NK-92 (cell line): ENCODE measurements around the gene NAE1.
"Not testable (repeated sequence)": the region's sequence is repeated elsewhere in the genome, so short reads cannot be mapped to it uniquely, and the experiment has no call there.

Experiments used
- DNase-seq: peaks from one replicate; lab custom pipeline; 2025; ENCODE audit not compliant: unreplicated experiment; lab: John Stamatoyannopoulos, UW

The NAE1 gene

DNA sequence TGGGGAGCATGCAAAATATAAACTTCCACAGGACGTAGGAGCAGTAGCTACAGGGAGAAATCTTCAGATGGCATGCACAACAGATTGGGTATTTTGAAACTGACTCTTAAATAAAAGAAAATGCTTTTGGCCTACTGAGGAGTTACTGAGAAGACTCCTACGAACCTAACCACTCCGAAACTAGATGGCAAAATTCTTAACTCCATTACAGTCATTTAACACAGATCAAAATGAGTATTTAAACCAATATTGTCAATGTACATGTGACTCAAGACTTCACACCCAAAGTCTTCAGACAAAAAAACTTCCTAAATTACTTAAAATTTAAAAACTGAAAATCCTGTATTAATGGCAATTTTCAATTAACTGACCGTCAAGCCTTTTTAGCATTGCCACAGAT is 21.0 kb downstream of the NAE1 start:
- no peak for DNase-seq

DNA sequence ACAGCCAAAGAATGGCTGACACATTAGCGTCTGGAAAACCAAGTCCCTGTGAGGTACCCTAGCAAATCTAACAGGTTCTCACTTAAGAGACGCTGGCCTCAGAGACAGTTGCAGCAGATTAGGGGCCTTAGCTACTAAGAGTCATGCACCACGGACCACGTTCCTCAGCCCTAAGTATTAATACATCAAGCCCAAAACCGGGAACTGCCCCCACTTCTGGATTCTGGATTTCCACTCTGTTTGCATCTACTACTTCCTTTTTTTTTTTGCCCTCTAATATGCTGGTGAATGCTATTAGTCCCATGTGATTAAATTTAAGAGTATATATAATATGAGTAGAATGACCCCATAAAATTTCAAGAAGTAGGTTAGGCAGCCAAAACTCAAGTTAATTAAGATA is 28.6 kb downstream of the NAE1 start:
- no peak for DNase-seq

DNA sequence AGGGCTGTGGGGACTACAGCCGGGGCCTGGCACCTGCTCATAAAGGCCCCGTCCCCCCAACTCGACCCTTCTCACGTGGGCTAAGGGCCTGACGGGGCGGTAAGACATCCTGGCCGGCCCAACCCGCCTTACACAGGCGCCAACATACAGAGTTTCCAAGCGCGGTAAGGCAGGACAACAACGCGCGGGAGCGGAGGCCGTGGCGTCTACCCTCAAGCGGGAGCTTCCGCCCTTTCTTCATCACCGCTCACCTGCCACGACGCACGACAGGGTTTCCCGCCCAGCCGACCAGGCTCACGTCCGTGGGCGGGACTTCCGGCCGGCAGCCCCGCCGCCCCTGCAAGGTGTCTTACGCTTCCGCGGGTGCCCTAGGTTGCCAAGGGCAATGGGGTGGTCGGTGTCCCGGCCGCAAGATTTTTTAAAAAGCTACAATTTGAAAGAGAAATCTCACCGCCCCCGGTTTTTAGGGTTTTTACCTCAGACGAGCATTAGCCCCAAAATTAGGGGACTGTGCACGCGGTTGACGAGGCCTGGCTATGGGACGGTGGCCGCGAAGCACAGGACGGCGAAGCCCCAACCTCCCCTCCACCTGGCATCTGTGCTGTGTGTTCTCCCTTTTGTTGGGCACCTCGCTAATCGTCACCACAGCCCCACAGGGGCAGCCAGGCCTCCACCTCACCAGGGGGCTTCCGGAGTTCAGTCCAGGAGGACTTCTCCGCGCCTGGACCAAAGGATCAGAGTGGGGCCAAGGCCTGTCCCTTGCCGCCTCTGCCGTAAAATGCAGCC is 29.3 kb downstream of the NAE1 start, which contains the start of gene TERB1:
Gene TERB1, minus strand, starts transcription at position 265 of the 786 bp plus-strand sequence. CDS start 4,786 bp downstream, outside the sequence.
- DNase-seq = no peak

DNA sequence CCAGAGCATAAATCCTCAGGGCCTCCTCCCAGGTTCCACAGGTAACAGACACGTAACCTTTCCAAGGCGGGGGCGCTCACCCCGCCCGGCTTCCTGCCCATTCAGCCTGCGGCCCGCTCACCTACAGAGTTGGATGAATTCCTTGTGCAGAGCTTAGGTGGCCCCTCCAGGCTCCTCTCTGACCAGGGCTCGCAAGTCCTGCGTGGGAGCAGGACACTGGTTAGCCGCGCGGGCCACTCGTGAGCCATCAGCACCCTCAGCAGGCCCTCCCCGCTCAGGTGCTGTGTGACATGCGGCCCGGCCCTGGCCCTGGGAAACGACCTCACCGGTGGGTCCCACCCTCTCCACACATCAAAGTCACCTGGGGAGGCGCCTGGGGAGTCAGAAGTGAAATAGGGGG is 29.9 kb downstream of the NAE1 start:
- DNase-seq = no peak

DNA sequence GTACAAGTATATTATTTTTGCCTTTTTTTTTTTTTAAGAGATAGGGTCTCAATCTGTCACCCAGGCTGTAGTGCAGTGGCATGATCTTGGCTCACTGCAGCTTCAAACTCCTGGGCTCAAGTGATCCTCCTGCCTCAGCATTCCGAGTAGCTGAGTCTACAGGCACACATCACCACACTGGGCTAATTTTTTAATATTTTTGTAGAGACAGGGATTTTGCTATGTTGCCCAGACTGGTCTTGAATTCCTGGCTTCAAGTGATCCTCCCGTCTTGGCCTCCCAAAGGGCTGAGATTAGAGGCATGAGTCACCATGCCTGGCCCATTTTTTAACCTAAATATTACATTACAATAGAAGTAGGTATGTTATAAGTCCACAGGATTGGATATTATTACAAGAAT is 32.6 kb downstream of the NAE1 start:
- no peak for DNase-seq

DNA sequence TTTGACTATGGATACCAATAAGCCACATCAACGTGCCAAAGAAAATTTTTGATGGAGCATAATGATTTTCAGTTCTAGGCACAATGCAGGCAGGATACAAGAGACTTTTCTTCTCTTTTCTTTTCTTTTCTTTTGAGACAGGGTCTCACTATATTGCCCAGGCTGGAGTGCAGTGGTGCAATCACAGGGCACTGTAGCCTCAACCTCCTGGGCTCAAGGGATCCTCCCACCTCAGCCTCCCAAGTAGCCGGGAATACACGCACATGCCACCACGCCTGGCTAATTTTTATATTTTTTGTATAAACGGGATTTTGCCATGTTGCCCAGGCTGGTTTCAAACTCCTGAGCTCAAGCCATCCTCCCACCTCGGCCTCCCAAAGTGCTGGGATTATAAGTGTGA is 36.8 kb downstream of the NAE1 start:
- DNase-seq = not testable (repeated sequence)

DNA sequence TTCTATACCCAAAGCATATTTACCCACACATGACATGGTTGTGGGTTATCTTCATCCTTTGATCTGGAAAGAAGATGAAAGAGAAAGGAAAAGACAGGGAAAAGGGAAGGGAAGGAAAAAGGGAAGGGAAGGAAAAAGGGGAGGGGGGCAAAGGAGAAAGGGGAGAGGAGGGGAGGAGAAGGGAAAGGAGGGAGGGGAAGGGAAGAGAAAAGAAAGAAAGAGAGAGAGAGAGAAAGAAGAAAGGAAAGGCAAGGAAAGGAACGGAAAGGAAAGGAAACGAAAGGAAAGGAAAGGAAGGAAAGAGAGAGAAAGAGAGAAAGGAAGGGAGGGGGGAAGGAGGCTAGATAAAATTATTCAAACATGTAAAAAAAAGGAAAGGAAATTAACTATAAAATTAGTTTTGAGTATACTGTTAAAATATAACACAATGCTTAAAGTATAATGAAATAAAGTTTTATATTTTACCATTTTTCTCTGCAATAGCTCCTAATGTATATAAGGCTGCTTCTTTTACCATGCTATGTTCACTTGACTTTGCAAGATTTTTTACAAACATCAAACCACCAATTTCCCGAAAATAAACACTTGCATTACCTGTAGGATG is 40.5 kb downstream of the NAE1 start:
- DNase-seq = no peak

DNA sequence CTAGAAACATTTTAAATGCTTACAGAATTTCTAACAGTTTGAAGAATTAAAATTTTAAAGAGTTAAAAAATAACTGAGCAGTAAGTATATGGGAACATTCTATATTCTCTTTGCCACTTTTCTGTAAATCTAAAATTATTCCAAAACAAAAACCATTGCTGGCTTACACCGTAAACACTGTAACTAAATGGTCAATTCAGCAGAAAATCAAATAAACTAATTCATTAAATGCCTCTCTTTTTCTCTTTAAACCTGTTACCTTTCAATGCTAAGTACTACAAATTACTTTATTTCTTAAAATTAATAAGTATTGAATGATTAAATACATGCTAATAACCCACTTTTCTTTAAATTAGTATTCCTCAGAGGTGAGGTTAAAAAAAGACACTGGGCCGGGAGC is 43.3 kb downstream of the NAE1 start:
- DNase-seq = no peak

DNA sequence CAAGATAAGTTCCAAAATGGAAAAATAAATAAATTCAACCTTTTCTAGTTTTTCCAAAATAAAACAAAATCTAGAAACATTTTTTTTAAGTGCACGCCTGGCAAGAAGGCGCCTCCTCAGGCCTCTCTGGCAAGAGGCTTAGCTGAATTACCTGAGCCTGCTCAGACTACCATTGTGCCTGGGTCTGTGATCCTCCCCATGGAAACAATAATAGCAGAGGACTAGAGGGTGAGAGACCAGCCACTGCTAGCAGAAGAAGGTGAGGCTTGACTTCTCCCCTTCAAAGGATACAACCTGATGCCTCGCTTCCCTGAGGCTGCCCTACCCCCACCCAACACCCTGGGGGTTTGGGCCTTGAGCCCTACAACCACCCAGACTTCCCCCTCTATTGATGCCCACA is 44.2 kb downstream of the NAE1 start:
- DNase-seq = no peak

DNA sequence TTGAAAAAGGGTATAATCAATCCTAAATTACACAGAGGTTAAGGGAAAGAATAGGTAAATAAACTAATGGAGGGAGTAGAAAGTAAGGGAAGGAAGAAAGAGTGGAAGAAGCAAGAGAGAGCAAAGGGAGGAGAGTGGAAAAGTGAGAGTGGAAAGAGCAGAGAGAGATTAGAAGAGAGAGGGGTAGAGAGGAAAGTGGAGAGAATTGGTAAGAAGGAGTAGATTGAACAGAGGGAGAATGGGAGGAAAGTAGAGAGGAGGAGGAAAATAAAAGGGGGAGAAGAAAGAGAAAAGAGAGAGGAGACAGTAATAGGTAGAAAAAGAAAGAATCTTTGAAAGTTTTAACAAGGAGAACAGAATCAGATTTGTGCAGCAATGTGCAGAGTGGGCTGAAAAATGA is 54.3 kb downstream of the NAE1 start:
- no peak for DNase-seq

DNA sequence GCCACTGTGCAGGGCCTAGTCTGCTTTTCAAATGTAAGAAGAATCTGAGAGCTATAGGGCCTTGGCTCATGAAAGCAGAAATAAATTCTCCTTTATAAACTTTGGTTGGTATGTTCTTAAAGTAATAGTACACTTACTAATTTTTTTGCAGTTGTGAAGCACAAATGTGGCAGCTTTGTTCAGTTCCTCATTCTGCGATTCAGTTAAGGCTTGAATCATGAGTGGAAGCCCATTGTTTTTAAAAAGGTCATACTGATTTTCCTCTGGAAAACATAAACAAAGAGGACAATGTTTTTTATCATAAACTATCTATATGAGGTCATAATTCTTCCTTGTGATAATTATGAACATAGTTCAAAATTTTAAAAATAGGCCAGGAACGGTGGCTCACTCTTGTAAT is 55.8 kb downstream of the NAE1 start:
- DNase-seq = no peak

DNA sequence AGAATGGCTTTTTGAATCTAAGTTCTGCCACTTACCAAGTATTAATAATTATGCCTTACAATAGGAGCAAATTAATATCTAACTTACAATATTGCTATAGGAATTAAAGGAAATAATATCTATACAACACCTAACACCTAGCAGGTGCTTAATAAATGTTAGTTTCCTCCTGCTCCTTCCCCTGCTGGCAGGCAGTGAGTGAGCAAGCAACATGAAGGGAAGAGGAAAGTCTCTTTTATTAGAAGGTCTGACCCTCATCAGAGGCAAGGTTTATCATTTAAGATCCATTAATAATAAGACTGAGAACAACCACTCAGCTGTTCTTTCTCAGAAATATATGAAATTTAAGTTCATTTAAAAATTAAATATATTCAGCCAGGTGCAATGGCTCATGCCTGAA is 72.7 kb downstream of the NAE1 start:
- DNase-seq = no peak

DNA sequence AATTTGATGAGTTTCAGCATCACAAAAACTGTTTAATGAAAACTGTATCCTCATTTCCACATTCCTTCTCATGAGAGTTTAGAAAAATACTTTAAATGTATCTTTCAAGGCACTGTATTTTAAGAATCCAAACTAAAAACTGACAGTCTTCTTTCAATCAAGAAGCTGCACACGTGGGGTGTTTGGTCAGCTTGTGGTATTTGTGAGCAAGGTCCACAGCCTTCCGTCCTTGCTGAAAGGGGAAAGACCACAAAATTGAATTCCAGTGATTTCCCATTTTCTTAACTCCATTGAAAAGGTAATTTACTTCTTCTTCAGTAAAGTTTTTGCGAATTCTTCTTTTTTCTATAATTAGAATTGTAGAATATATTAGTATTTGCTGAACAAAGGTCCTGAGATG is 76.0 kb downstream of the NAE1 start:
- no peak for DNase-seq

DNA sequence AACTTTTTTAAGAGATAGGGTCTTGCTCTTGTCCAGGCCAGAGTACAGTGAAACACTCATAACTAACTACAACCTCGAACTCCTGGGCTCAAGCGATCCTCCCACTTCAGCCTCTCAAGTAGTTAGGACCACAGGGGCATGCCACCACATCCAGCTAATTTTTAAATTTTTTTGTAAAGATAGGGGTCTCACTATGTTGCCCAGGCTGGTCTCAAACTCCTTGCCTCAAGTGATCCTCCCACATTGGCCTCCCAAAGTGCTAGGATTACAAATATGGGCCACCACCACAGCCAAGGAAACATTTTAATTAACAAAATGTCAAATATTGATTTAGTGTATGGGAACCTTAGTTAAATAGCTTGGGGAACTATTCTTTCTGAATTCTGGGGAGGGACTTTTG is 76.6 kb downstream of the NAE1 start:
- DNase-seq = no peak

DNA sequence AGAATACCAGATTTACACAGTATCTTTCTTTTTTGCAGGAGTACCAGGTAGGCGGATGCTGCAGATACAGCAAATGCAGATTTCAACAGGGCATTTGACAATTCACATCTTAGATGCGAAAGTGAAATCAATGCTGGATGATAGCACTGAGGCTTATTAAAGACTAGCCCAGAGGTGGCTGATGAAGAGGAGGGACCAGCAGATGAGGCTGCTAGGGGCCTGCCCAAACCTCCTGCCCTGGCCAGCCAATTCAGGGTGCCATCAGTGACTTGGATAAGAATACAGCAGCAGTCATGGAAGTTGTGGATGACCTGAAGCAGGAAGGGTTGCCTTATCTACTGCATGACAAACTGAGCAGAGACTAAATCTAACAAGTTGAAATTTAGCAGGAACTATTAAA is 77.8 kb downstream of the NAE1 start:
- DNase-seq = no peak
